KG1 (cell line): ENCODE measurements around the gene DGCR8.

Experiments
- DNase-seq: peaks from one replicate; lab custom pipeline; 2025; lab: John Stamatoyannopoulos, UW

DGCR8 gene

DNA sequence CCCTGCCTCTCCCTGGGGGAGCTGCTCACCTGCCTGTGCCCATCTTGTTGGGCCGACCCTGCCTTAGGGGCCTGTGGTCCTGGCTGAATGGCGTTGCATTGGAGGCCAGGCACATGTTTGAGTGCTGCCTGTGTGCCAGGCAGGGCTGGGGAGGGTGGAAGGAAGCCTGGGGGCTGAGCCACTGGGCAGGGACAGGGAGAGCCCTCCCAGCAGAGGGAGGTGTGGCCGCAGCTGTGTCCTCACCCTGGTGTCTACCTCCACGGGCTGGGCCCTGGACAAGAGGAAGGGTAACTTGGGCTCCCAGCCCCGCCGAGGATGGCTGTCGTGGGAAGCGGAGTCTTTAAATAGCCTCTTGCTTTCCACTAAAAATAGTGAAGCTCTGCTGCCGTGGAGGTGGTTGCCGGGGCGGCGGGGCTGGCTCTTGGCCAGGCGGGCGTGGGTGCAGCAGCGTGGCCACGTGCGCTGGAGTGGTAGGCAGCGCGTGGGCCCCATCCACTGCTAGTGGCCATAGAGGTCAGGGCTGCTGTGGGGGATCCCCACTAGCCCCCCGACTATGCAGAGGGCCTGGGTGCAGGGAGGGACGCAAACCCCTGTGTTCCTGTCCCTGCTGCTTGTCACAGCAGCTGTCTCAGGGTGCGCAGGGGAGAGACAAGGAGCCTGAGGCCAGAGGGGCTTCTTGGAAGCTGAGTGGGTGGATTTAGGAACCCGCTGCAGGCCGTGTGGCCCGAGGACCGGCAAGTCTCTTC lies 57.8 kb downstream of the DGCR8 start:
- DNase-seq, result no peak

DNA sequence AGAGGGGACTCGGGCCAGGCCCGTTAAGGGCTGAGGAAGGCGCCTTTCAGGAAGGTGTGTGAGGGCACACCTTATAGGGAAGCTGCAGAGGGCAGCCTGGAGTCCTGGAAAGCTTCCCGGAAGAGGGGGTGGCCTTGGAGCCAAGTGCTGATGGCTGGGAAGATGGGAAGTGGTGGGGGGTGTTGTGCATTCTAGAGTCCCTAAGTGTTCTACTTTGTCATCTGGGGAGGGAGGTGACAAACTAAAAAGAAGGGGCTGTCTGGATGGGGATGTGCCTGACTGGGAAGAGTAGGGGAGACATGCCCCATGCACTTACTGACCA lies 58.3 kb downstream of the DGCR8 start:
- DNase-seq, result no peak

DNA sequence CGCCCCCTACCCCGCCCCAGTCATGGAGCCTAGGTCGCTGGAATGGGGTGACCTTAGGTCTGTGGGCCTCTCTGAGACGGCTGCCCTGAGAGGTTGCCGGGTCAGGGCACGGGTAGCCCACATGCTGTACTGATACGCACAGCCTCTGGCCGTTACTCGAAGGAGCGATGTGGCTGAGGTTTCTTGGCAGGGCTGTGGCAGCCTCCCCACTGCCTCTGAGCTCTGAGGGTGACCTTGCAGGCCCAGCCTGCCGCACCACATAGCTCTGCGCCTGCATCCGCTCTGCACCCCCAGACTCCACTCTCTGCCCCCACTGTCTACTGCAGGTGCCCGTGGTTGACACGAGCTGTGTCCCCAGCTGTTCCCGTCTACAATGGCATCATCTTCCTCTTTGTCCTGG lies 58.8 kb downstream of the DGCR8 start:
- no peak for DNase-seq

GRCh38 chr22:20139391-20140106 lies 59.5 kb downstream of the DGCR8 start:
- no peak for DNase-seq

- DNase-seq, result no peak
Measured at GRCh38 chr22:20140107-20140445, 60.0 kb downstream of the DGCR8 start.

DNA sequence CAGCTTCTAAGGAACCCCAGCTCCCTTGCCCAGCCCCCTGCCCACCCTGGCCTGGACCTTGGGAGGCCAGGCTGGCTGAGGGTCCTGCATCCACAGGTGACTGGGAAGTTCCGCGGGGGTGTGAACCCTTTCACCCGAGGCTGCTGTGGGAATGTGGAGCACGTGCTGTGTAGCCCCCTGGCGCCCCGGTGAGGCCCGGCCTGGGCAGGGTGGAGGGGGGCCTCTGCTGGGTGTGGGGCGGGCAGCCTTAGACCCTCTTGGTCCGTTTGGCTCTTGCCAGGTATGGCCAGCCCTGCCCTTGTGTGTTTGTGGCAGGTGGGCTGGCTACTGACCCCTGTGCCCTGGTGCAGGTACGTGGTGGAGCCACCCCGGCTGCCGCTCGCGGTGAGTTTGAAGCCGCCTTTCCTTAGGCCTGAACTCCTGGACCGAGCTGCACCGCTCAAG lies 60.5 kb downstream of the DGCR8 start:
- no peak for DNase-seq

DNA sequence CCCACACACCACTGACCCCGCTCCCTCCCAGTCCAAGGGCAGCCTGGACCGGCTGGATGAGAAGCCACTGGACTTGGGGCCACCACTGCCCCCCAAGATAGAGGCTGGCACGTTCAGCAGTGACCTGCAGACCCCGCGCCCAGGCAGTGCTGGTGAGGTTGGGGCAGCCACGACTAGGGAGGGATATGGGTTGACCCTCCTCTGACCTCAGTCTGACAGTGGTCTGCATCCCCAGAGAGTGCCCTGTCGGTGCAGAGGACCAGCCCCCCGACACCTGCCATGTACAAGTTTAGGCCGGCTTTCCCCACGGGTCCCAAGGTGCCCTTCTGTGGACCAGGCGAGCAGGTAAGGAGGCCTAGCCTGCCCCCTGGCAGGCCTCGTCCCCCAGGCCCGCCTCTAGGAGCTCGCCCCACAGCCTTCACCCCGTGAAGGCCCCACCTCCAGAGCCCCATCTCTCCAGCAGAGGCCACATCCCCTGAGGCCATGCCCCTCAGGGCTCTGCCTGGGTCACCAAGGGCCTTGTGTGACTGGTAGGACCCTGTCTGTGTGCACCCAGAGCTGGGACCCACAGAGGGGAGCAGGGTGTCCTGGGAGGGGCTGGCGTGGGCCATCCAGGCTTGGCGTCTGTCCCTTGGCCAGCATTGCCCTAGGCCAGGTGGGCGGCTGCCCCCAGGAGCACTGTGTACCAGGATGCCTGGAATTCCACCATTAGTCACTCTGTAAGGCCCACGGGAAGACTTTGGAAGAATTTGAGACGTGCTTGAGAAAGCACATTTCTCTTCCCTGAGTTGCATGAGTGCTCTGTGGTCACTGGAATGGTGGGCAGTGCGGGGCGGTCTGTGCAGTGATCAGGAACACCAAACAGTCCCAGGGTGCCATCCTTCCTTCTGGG lies 61.4 kb downstream of the DGCR8 start:
- no peak for DNase-seq

GRCh38 chr22:20142711-20143621 lies 62.9 kb downstream of the DGCR8 start:
- DNase-seq, result no peak

DNA sequence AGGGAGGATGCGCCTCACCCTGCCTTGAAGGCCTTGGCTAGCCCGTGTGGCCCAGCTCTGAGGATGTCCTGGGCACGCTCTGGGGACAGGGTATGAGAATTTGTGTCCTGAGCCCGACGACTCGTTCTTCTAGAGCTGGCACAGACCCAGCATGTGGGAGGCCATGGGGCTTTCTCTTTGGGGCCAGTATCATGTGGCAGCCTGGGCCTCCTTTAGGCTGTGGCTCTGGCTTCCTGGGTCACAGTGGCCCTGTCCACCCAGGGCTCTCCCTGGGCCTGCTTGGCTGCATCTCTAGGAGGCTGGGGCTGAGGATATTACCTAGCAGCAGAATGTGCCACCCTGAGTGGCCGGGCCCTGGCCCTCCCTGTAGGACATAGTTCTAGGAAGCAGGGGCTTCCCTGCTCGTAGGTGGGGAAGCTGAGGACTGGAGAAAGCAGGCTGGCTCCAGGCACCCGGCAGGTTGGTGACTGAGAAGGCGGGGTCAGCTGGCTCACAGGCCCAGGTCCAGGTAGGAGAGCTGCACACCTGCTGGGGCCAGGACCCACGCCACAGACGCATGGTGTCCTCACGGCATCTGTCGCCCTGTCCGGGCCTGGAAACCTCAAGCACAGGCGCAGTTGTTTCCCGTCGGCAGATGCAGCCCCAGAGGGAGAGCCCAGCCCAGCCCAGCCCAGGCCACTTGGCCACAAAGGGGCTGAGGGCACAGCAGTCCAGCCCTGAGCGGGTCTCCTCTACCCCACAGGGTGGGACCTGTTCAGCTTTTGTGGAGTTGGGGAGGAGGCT lies 64.0 kb downstream of the DGCR8 start:
- no peak for DNase-seq

GRCh38 chr22:20145206-20145831 lies 65.3 kb downstream of the DGCR8 start:
- DNase-seq, result no peak

DNA sequence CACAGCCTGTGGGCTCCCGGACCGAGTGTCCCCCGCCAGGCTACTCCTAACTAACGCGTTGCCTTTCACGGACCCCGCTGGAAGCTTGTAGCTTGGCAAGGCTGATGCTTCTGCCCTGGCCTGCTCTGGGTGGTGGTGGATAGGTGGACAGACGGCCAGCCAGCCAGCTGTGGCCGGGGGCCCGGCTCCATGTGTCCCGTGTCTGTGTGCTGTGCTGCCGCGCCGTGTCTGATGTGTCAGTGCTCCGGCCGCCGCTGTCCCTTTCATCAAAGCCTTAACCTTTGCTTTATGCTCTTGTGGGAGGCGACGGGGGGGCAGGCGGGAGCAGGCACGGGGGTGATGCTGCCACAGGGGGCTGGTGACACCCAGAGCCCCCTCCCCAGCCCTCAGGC lies 65.8 kb downstream of the DGCR8 start:
- DNase-seq, result no peak

DNA sequence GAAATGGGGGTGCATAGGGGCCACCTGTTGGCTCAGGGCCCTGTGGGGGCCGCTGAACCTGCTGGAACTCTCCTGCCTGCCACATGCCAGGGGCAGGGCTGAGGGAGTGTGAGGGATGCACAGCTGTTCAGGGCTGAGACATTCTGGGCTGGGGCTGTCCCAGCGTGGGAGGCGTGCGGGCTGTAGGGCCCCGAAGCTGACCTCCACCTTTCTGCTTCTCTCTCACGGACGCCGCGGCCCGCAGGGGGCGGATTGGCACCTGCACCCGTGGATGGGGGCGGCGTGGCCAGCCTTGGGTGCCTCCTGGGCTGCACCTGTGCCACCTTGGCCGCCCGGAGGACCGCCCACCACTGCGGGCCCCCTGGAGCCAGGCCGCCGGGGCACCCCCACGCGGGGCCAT lies 66.7 kb downstream of the DGCR8 start:
- no peak for DNase-seq

DNA sequence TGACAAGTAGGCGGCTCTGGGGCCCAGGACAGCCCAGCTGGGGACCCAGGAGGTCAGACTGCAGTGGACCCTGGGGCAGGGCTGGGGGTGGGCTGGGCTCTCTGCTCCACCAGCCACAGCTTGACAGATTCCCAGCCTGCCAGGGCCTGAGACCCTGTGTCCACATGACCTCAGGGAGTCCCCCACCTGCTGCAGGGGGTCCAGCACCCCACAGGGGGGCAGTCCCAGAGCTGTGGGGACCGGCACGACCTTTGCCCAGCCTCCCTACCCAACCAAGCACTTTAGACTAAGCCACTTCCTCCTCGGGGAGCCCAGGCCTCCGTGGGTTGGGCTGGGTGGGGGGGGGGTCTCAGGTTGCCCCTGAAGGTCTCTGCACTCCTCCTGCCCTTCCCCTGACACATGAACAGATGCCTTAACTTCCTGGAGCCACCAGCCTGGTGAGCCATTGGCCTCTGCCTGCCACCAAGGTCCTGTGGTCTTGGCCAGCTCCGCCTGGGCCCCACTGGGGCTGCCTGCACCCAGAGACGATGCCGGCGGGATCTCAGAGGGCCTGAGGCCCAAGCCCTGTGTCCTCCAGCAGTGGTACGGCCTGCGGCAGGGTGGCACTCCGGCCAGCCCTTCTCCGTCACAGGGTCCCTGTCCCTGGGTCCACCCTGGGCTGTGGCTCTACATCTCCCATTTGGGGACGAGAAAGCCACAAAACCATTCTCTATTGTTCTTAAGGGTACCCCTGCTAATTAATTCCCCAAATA lies 67.4 kb downstream of the DGCR8 start:
- DNase-seq, result no peak

- DNase-seq, result no peak
Measured at GRCh38 chr22:20148414-20148813, 68.4 kb downstream of the DGCR8 start.

- no peak for DNase-seq
Measured at GRCh38 chr22:20149257-20150250, 69.5 kb downstream of the DGCR8 start.

- DNase-seq, result no peak
Measured at GRCh38 chr22:20150381-20151275, 70.6 kb downstream of the DGCR8 start, which contains the start of gene CCDC188. Gene CCDC188 (minus strand): TSS chr22:20151055. CDS start chr22:20150986, 69 bp downstream.

DNA sequence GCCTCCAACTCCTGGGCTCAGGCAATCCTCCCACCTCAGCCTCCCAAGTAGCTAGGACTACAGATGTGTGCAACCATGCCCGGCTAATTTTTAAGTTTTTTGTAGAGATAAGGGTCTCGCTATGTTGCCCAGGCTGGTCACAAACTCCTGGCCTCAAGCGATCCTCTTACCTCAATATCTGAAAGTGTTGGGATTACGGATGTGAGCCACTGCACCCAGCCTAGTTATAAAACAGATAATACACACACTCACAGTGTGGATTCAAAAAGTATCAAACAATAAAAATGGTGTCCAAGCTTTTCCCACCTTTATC lies 71.2 kb downstream of the DGCR8 start:
- DNase-seq, result no peak

GRCh38 chr22:20152464-20152890 lies 72.4 kb downstream of the DGCR8 start:
- DNase-seq, result no peak
